HCT116 (cell line): Measurements from ENCODE around the gene SLC25A43. TPM values are rescaled to one million over a fixed set of nuclear protein-coding genes. Genes with fewer than 3 reads are reported as not detected.

ENCODE experiments used
- ATAC-seq: fragments of 200-7000 bp; cut with Tn5 transposase; 2 replicates; pipeline ENCODE4 v1.9.1; 2020; ENCODE audit warnings: mild to moderate bottlenecking, moderate library complexity
- BruUV-seq: library from RNA; stranded (reverse); fragments of 400-500 nt; replicated peaks from 2 replicates; lab custom pipeline; 2021; lab: Mats Ljungman, UMichigan
- CTCF ChIA-PET: fragments of 300-600 bp; sonication (Branson Sonifier 250); formaldehyde crosslinking; loops from one replicate; lab custom pipeline; 2021; ENCODE audit warnings: antibody characterized with exemption; lab: Charles Lee
- POLR2A ChIA-PET: fragments of 300-600, 350-600 bp; sonication (Branson Sonifier 250); formaldehyde crosslinking; loops from one replicate; lab custom pipeline; 2021; ENCODE audit warnings: antibody characterized with exemption; lab: Charles Lee
- RAD21 ChIA-PET, 2 experiments: fragments of 300-600 bp; sonication (Branson Sonifier 250); formaldehyde crosslinking; loops; one replicate each; lab custom pipeline; 2023; ENCODE audit warnings: low total read pairs in 2 of 2; ENCODE audit not compliant: uncharacterized antibody in 2 of 2, unreplicated experiment in 2 of 2, low non-redundant PET in 1 of 2; lab: Charles Lee
- DNase-seq: peaks from one replicate; pipeline ENCODE4 v3.0.0-alpha.2; 2010; ENCODE audit warnings: low read depth, low spot score
- H2AFZ ChIP-seq: fragments of 200-600 bp; shearing (Covaris generic), sonication (generic); 2 replicates; pipeline ENCODE4 v1.6.1; 2017; ENCODE audit warnings: low read depth, mixed run types, mixed read lengths, antibody characterized with exemption, low read length; ENCODE audit not compliant: poor library complexity, severe bottlenecking
- H3K27ac ChIP-seq: 2 replicates; pipeline ENCODE4 v1.5.1; 2012; ENCODE audit warnings: low read depth, low read length
- H3K27me3 ChIP-seq: fragments of 200-600 bp; sonication (generic); 2 replicates; pipeline ENCODE4 v1.6.1; 2016; ENCODE audit warnings: mixed run types, low read length, mixed read lengths; ENCODE audit not compliant: insufficient read depth
- H3K36me3 ChIP-seq, 2 experiments: fragments of 200-500 bp in 1 of 2; fragments of 200-600 bp in 1 of 2; sonication (Bioruptor generic) in 1 of 2; sonication (generic) in 1 of 2; 2 replicates each; pipeline versions ENCODE4 v1.5.1 to v1.6.1; 2014 to 2016; ENCODE audit warnings: low read length in 2 of 2, inconsistent platforms in 1 of 2, mixed read lengths in 1 of 2, mixed run types in 1 of 2; ENCODE audit not compliant: insufficient read depth in 2 of 2, control insufficient read depth in 1 of 2
- H3K4me1 ChIP-seq, 2 experiments: fragments of 200-600 bp in 1 of 2; sonication (generic) in 1 of 2; 2 replicates each; pipeline versions ENCODE4 v1.5.1 to v1.6.1; 2012 to 2017; ENCODE audit warnings: low read length in 2 of 2, inconsistent platforms in 1 of 2, mild to moderate bottlenecking in 1 of 2, mixed read lengths in 1 of 2, mixed run types in 1 of 2, moderate library complexity in 1 of 2; ENCODE audit not compliant: insufficient read depth in 2 of 2, control insufficient read depth in 1 of 2
- H3K4me2 ChIP-seq: fragments of 200-600 bp; sonication (generic); 2 replicates; pipeline ENCODE4 v1.6.1; 2017; ENCODE audit warnings: mixed run types, low read length, mixed read lengths
- H3K4me3 ChIP-seq, 2 experiments: fragments of 200-600 bp in 1 of 2; sonication (generic) in 1 of 2; replicated peaks in 1 of 2; 2 replicates each; pipeline ENCODE4 v1.5.1; 2011 to 2016; ENCODE audit warnings: low read length in 2 of 2, control low read depth in 1 of 2, low read depth in 1 of 2, mild to moderate bottlenecking in 1 of 2, mixed read lengths in 1 of 2, mixed run types in 1 of 2
- H3K79me2 ChIP-seq: fragments of 200-600 bp; sonication (generic); 2 replicates; pipeline ENCODE4 v1.6.1; 2017; ENCODE audit warnings: mild to moderate bottlenecking, mixed run types, low read length, moderate library complexity, mixed read lengths; ENCODE audit not compliant: insufficient read depth
- H3K9ac ChIP-seq: fragments of 200-600 bp; sonication (generic); 2 replicates; pipeline ENCODE4 v1.6.1; 2016; ENCODE audit warnings: low read length, mixed read lengths
- H3K9me2 ChIP-seq: fragments of 200-600 bp; sonication (generic), shearing (Covaris generic); 2 replicates; pipeline ENCODE4 v1.6.1; 2017; ENCODE audit warnings: mixed run types, mild to moderate bottlenecking, moderate library complexity; ENCODE audit not compliant: insufficient read depth
- H3K9me3 ChIP-seq, 2 experiments: fragments of 200-500 bp in 1 of 2; fragments of 200-600 bp in 1 of 2; sonication (Bioruptor generic) in 1 of 2; sonication (generic) in 1 of 2; 2 replicates each; pipeline ENCODE4 v1.6.1; 2014 to 2017; ENCODE audit warnings: low read length in 2 of 2, mixed read lengths in 2 of 2, inconsistent platforms in 1 of 2, low read depth in 1 of 2, mild to moderate bottlenecking in 1 of 2, mixed run types in 1 of 2, moderate library complexity in 1 of 2; ENCODE audit not compliant: control insufficient read depth in 1 of 2, insufficient read depth in 1 of 2
- H4K20me1 ChIP-seq: fragments of 200-600 bp; sonication (generic), shearing (Covaris generic); 2 replicates; pipeline ENCODE4 v1.6.1; 2017; ENCODE audit warnings: mixed run types, mild to moderate bottlenecking, moderate library complexity; ENCODE audit not compliant: insufficient read depth
- CBX3 ChIP-seq: IDR thresholded peaks from 2 replicates; pipeline ENCODE4 v1.6.1; 2012; ENCODE audit warnings: low read depth
- CTCF ChIP-seq, 3 experiments: fragments of 200-600 bp in 1 of 3; sonication (generic) in 1 of 3; IDR thresholded peaks in 2 of 3; conservative IDR thresholded peaks in 1 of 3; 2 replicates each; pipeline ENCODE4 v1.5.1; 2012 to 2017; ENCODE audit warnings: low read depth in 2 of 3, low read length in 2 of 3, antibody characterized with exemption in 1 of 3, borderline replicate concordance in 1 of 3, control low read depth in 1 of 3, mild to moderate bottlenecking in 1 of 3, mixed read lengths in 1 of 3, mixed run types in 1 of 3, moderate library complexity in 1 of 3; ENCODE audit not compliant: insufficient read depth in 1 of 3
- EGR1 ChIP-seq: IDR thresholded peaks from 2 replicates; pipeline ENCODE4 v1.6.1; 2012; ENCODE audit warnings: low read depth
- RAD21 ChIP-seq: IDR thresholded peaks from 2 replicates; pipeline ENCODE4 v1.6.1; 2012; ENCODE audit warnings: low read depth, mild to moderate bottlenecking
- REST ChIP-seq: IDR thresholded peaks from 2 replicates; pipeline ENCODE4 v1.6.1; 2012; ENCODE audit warnings: low read depth
- intact Hi-C: fragments of 100-400 bp; cut with micrococcal nuclease; formaldehyde crosslinking; loops from 2 replicates; pipeline ENCODE4 v1.10.0; 2022
- total RNA-seq: library from RNA; stranded (reverse); gene quantifications from one replicate; pipeline ENCODE4 v1.2.1, GENCODE V29; 2021; ENCODE audit not compliant: unreplicated experiment

The SLC25A43 gene
- total RNA-seq, 1 experiment from 2014 or later = 14.1 TPM

- H3K4me1 ChIP-seq = no peaks in the 10 kb centered on the region
- no TSS peak for BruUV-seq
- no peaks in the 10 kb centered on the region for H4K20me1 ChIP-seq
- no peaks in the 10 kb centered on the region for H3K9me2 ChIP-seq
- DNase-seq (peak; percentile 23), ATAC-seq (peak; percentile 77)
- no peak overlapping the region for H3K27ac ChIP-seq
- ChIA-PET CTCF (interaction anchor here (1.0 kb wide), 1 partner anchor 121 kb away, joined by 3 read pairs; no protein-coding TSS in a partner anchor), RAD21 (no interaction called here), POLR2A (no interaction called here)
- TF ChIP-seq REST = no peak
- TF ChIP-seq CTCF (IDR thresholded peaks at IDR 0.05 in 2 of 3, conservative IDR thresholded peaks at IDR 0.05 in 1 of 3; ENCODE audit: borderline replicate concordance in 1 of 3, insufficient read depth in 1 of 3, low read depth in 2 of 3, low read length in 2 of 3) = peak; percentile 27 to 35 (median 34); a peak in 4 of 6 replicates
- no peak for TF ChIP-seq EGR1
- no peak for TF ChIP-seq CBX3
- peak; percentile 51 for TF ChIP-seq RAD21
- H3K4me3 ChIP-seq = no peak overlapping the region
- H3K4me2 ChIP-seq = no peak overlapping the region
- H3K9me3 ChIP-seq = no peaks in the 10 kb centered on the region
- H3K36me3 ChIP-seq = no peaks in the 10 kb centered on the region
- no peaks in the 10 kb centered on the region for H3K79me2 ChIP-seq
- no peaks in the 10 kb centered on the region for H3K27me3 ChIP-seq
- no peak overlapping the region for H3K9ac ChIP-seq
- H2AFZ ChIP-seq = no peak overlapping the region
- intact Hi-C loops = loop anchor here (1.0 kb wide), 1 partner anchor 121 kb away; no protein-coding TSS in a partner anchor
Observed at GRCh38 chrX:119391279-119391678, 7.9 kb upstream of the SLC25A43 start.
